Parathyroid adenoma (tissue), 2 donors: Measurements from ENCODE around the gene MECP2.

Experiments
- H2AFZ ChIP-seq: fragments of 300-600 bp; sonication (generic); one replicate; pipeline ENCODE4 v1.7.0; 2017; ENCODE audit warnings: antibody characterized with exemption, mild to moderate bottlenecking
- H3K27ac ChIP-seq: fragments of 300-600 bp; sonication (generic); one replicate; pipeline ENCODE4 v1.7.0; 2017
- H3K27me3 ChIP-seq: fragments of 300-600 bp; sonication (generic); one replicate; pipeline ENCODE4 v1.7.0; 2017; ENCODE audit warnings: low read length; ENCODE audit not compliant: control insufficient read depth, insufficient read depth
- H3K36me3 ChIP-seq: fragments of 300-600 bp; sonication (generic); one replicate; pipeline ENCODE4 v1.7.0; 2017; ENCODE audit warnings: low read length; ENCODE audit not compliant: control insufficient read depth, insufficient read depth
- H3K4me1 ChIP-seq: fragments of 300-600 bp; sonication (generic); one replicate; pipeline ENCODE4 v1.7.0; 2017; ENCODE audit warnings: control low read depth
- H3K4me2 ChIP-seq: fragments of 300-600 bp; sonication (generic); one replicate; pipeline ENCODE4 v1.7.0; 2017; ENCODE audit warnings: low read length
- H3K4me3 ChIP-seq: fragments of 300-600 bp; sonication (generic); one replicate; pipeline ENCODE4 v1.7.0; 2017; ENCODE audit warnings: low read depth, low read length
- H3K79me2 ChIP-seq: fragments of 300-600 bp; sonication (generic); one replicate; pipeline ENCODE4 v1.7.0; 2017; ENCODE audit warnings: control low read depth
- H3K9ac ChIP-seq: fragments of 300-600 bp; sonication (generic); one replicate; pipeline ENCODE4 v1.7.0; 2017; ENCODE audit warnings: mild to moderate bottlenecking
- H3K9me3 ChIP-seq: fragments of 300-600 bp; sonication (generic); one replicate; pipeline ENCODE4 v1.7.0; 2017; ENCODE audit warnings: low read length; ENCODE audit not compliant: control insufficient read depth
- TF ChIP-seq, protein P1 (sequence below): fragments of 300-600 bp; sonication (generic); IDR thresholded peaks from one replicate; pipeline ENCODE4 v1.7.0; 2017; ENCODE audit warnings: antibody characterized with exemption, mild to moderate bottlenecking
- donor health status: primary hyperparathyroidism.

The MECP2 gene

DNA sequence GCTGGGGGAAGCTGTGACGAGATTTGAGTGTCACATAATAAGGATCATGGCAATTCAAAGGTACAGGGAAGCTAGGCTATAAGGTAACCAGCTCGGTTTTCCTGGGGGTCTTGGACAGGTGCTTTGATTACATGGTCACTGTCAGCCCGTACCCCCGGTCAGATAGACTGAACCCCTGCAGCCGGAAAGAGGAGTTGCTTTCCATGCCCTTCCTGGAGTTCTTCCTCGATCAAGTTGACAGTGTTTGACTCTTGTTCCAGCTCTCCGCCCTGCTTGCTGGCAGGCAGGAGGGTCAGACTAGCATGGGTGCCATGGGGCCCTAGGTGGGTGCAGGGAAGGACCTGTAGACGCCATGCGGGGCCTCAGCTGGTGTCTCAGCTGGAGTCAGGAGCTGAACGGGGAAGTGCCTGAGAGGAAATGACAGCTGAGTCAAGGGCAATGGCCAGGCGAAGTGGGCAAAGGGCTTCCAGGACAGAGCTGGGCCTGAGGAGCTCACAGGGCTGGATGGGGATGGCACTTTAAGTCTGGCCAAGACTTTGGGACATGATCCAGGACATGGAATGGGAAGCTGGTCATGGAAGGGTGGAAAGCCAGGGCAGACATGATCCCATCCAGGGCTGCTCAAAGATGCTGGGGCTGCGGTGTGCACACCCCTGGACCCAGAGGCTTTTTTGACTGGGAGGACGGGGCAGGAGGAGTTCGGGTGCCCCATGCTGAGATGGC lies 123.4 kb downstream of the MECP2 start:
- Histone ChIP-seq H3K4me3 (no peak overlapping the region), H3K79me2 (peaks cover 7% of the 10 kb centered on the region), H3K27me3 (no peaks in the 10 kb centered on the region), H3K4me1 (peaks cover 5% of the 10 kb centered on the region), H3K27ac (no peak overlapping the region), H3K9ac (no peak overlapping the region), H3K36me3 (no peaks in the 10 kb centered on the region), H2AFZ (no peak overlapping the region), H3K4me2 (no peak overlapping the region), H3K9me3 (no peaks in the 10 kb centered on the region)
- TF ChIP-seq, protein P1, sequence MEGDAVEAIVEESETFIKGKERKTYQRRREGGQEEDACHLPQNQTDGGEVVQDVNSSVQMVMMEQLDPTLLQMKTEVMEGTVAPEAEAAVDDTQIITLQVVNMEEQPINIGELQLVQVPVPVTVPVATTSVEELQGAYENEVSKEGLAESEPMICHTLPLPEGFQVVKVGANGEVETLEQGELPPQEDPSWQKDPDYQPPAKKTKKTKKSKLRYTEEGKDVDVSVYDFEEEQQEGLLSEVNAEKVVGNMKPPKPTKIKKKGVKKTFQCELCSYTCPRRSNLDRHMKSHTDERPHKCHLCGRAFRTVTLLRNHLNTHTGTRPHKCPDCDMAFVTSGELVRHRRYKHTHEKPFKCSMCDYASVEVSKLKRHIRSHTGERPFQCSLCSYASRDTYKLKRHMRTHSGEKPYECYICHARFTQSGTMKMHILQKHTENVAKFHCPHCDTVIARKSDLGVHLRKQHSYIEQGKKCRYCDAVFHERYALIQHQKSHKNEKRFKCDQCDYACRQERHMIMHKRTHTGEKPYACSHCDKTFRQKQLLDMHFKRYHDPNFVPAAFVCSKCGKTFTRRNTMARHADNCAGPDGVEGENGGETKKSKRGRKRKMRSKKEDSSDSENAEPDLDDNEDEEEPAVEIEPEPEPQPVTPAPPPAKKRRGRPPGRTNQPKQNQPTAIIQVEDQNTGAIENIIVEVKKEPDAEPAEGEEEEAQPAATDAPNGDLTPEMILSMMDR: no peak

DNA sequence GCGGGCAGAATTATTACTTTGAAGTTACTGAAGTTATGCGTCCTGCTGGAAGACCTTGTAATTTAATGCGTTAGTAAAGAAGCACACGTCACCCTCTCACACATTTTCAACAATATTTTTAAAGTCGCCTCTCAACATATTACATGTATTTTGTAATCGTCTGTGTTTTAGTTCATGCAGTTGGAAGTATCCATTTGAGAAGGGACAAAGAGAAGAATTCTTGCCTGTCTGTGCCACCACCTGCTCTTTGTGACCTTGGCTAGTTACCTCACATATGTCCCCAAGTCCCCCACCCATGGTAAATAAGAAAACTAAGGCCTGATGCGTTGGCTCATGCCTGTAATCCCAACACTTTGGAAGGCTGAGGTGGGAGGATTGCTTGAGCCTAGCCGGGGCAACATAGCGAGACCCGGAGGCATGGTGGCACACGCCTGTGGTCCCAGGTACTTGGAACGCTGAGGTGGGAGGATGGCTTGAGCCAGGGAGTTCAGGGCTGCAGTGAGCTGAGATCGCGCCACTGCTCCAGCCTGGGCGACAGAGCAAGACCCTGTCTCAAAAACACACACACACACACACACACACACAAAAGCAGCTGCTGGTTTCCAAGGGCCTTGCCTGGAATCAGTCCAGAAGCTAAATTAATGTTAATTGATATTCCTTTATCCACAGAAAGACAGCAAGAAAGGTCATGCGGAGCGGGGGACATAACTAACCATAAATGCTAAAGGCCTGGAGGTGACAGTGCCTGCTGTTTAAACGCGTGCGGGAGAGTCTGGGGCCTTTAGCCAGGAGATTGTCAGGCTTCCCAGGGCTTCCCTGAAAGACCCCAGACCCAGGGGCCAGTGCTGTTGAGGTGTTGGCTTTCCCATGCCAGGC lies 124.2 kb downstream of the MECP2 start:
- peak overlapping the region; percentile 67 for H3K27ac ChIP-seq
- H3K27me3 ChIP-seq: no peaks in the 10 kb centered on the region
- no peak overlapping the region for H3K9ac ChIP-seq
- peak overlapping the region; percentile 66 for H3K4me3 ChIP-seq
- H3K4me1 ChIP-seq: peaks cover 6% of the 10 kb centered on the region
- H3K4me2 ChIP-seq: peak overlapping the region; percentile 75
- peaks cover 7% of the 10 kb centered on the region for H3K79me2 ChIP-seq
- H3K9me3 ChIP-seq: no peaks in the 10 kb centered on the region
- H3K36me3 ChIP-seq: no peaks in the 10 kb centered on the region
- TF ChIP-seq, protein P1: no peak
- peak overlapping the region; percentile 46 for H2AFZ ChIP-seq

DNA sequence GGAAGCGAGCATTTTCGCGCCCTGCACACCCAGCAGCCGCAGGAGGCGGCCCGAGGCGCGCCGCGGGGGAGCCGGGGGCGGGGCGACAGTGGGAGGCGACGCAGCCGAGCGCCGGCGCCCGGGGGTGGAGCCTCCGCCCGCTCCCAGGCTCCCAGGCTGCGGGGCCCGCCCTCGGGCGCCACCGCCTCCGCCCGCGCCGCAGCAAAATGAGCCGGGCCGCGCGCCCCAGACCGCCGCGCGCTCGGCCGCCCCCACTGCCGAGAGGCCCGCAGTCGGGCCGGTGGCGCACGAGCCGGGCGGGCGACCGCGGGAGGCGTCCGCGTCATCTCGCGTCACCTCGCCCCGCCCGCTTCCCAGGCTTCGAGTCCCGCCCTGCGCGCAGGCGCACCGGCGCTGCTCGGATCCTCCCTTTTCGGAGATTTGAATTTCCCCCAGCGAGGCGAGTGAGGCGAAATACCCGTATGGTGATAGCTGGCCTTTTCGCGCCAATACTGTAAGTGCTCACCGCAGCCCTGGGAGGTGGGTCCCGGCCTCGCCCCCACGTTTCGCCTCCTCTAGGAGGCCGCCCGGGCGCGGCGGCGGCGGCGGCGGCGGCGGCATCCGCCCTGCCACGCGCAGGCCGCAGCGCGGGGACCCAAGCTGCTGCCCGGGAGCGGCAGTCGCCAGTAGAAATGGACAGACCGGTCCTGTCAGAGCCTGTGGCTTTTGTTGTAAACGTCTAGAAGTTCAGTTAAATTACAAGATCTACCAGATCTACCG lies 125.0 kb downstream of the MECP2 start, which contains the start of gene TMEM187:
Gene TMEM187, plus strand, starts transcription at position 387 of the 759 bp plus-strand sequence. CDS start 9,309 bp downstream, outside the sequence.
- Histone ChIP-seq H3K4me2 (peak within 1 kb of the TSS; percentile 82), H3K36me3 (no peaks in the 10 kb centered on the region), H3K27ac (peak within 1 kb of the TSS; percentile 100), H3K4me3 (peak within 1 kb of the TSS; percentile 93), H3K9me3 (no peaks in the 10 kb centered on the region), H3K4me1 (peaks cover 13% of the 10 kb centered on the region), H3K9ac (peak within 1 kb of the TSS; percentile 97), H2AFZ (peak within 1 kb of the TSS; percentile 93), H3K79me2 (peaks cover 9% of the 10 kb centered on the region), H3K27me3 (no peaks in the 10 kb centered on the region)
- TF ChIP-seq, protein P1: no peak
